ENCODE measurements around the gene THEM4.

THEM4 gene

GRCh38 chr1:151833172-151833900 lies 76.0 kb downstream of the THEM4 start:
- DNase-seq = no peak

DNA sequence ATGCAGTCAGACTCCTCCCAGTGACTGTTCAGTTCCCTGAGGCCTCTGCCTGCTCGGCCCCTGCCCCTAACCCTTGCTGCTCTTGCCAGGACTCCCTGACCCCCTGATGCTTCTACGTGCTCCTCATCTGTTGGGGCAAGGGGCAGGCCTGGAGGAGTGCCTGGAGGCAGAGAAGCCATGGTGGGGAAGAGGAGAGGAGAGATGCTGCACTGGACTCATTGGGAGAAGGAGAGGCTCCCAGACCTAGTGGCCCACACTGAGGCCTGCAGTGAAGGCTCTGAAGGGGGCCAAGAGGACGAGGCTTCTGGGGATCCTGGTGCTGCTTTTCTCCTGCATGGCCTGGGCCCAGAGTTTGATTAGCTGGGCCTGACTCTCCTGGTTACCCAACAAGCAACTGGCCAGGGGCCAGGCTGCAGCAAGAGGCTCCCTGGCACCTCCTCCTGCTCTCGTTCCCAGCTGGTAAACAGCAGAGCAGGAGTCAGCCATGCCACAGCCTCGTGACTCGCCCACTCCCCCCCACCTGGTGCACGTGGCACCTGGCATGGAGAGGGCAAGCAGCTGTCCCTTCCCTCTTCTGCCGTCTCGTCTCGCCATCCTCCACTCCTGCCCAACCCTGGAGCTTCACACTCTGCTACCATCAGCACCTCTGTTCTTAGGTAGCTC lies 76.9 kb downstream of the THEM4 start:
- no peak for DNase-seq

- no peak for DNase-seq
Measured at GRCh38 chr1:151831605-151832004, 77.7 kb downstream of the THEM4 start, which contains the start of gene RORC. Gene RORC (minus strand): TSS chr1:151831802. CDS start chr1:151831764, 38 bp downstream.

- no peak for DNase-seq
Measured at GRCh38 chr1:151831256-151831591, 78.1 kb downstream of the THEM4 start.

DNA sequence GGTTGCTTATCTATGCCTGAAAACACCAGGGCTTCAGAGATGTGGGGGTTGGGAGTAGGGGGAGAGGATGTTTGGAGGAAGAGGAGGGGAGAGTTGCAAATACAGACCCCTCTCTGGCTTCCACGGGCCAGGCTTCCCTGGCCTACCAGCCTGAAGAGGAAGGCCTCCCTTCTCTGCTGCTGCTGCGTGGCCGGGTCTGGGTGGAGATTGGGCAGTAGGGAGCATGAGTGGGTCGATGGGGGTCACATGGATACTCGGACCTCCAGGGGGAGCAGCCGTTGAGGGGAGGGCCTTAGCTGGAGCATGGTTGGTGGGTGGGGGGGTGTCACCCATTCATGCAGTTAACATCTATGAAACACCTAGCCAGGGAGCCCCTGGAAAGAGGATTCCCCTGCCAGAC lies 79.3 kb downstream of the THEM4 start:
- DNase-seq = no peak

DNA sequence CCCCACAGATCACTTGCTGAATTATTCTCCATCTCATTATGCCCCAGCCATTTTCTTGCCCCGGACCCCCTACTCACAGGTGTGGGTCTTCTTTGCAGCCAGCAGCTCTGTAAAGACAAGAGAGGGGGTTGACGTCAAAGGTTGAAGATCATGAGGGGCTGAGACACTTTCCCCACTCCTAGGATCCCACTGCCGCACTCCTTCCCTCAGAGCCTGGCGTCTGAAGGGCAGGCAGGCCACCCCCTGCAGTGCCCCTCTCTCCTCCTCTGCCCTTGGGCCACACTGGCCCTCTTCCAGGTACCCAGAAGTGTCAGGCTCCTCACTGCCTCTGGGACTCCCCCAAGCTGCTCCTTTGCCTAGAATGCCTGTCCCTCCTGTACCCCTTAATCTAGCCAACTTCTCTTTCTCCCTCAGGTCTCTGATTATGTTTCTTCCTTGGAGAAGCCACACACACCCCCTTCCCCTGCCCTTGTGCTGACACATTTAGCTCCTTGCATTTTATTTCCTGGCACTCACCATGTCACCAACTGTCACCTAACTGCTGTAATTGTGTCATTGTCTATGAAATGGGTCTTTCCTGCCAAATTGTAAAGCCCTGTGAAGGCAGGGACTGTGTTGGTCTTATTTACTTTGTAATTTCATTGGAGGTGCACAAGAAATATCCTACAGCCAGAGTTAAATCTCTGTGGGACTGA lies 79.8 kb downstream of the THEM4 start:
- DNase-seq = no peak

DNA sequence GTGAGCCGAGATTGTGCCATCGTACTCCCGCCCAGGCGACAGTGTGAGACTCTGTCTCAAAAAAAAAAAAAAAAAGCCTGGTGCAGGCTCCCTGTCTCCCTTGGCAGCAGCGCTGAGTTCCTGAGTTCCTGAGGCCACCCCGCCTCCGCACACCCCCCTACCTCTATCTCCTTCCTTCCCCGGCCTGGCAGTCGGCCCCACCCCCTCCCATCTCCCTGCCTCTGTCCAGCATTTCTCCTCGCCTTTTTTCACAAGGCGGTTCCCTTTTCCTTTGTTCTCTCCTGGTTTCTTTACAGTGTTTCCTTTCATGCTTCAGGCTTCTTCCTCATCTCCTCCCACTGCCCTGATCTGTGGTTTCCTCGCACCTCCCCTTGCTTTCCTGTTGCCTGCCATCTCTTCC lies 80.4 kb downstream of the THEM4 start:
- DNase-seq = no peak

DNA sequence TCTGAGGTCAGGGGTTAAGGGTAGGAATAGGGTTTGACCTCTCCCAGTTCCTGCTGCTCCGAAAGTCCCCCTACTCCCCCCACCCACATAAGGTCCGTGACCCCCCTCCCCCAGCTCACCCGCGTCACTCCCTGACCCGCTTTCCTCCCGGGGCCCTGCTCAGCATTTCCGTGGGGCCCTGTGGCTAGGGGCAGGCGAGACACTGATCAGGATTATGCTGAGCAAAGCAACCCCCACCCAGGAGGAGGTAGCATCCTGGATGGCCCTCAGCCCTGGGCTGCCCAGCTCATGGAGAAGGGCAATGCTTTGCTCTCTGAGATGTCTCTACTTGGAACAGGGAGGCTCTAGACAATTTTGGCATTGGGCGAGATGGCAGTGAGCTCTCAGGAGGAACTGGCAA lies 81.5 kb downstream of the THEM4 start:
- no peak for DNase-seq

DNA sequence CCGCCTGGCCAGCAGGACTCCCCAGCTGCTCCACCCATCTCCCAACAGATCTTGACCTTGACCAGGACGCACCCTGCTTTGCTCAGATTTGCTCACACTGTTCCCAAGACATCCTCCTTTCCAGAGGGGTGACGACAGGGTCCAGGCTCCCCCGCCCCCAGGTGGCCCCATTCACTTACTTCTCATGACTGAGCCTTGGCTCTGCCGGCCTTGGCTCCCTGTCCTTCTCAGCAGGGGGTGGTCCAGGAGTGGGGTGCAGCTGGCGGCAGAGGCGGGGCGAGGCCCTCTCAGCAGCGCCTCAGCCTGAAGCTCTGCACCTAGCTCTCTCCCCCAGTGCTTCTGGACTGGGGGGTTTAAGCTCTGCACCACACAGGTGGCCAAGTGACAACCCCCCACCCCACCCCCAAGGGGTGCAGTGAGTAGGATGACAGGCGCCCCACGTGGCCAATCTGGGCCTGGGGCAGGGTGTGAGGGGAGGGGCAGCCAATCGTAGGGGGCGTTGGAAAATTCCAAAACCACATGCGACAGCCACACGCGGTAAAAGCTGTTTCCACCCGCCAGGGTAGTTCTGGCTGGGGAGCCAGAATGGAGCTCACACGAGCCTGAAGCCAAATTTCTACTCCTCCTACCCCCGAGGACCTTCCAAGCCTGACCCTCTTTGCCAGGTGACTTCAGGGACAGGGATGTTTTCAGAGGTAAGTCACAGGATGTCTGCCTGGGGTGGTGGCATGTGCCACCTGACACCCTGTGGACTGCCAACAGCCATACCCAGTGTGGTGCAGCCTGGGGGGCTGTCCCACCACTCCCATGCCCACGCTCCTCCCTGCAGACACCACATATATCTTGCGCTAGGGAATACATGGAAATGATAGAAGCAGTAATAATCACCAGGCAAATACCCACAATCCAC lies 83.3 kb downstream of the THEM4 start:
- no peak for DNase-seq

GRCh38 chr1:151825204-151825603 lies 84.1 kb downstream of the THEM4 start:
- DNase-seq = no peak
